WI38 (cell line): ENCODE results near the gene ZDHHC22.
"Not testable (repeated sequence)": the region's sequence is repeated elsewhere in the genome, so short reads cannot be mapped to it uniquely, and the experiment has no call there.

Source experiments
- H3K4me3 ChIP-seq: 2 replicates; pipeline ENCODE4 v1.5.1; 2011; ENCODE audit warnings: low read depth, mild to moderate bottlenecking, control low read depth, low read length
- TF ChIP-seq, protein P1 (sequence below): IDR thresholded peaks from 2 replicates; pipeline ENCODE4 v1.5.1; 2012; ENCODE audit warnings: low read depth, mild to moderate bottlenecking, control low read depth, low read length

ZDHHC22 gene

DNA sequence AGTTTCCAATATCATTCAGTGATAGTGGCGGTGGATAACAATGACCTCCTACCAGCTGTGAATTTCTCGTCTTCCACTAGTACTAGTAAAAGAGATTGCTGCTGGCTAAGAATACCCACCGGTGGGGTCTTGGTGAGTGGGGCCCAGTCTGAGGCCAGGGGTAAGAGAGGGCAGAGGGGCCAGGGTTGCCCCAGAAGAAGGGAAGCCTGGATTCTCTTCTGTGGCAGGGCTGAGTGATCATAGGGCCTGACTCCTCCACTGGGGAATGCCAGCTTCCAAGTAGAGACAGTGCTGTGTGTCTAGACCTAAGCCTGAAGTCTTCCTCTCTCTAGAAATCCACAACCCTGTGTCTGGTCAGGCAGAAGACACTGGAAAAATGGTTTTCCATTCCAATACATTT is 34.3 kb upstream of the ZDHHC22 start:
- no peak overlapping the region for H3K4me3 ChIP-seq
- TF ChIP-seq, protein P1, sequence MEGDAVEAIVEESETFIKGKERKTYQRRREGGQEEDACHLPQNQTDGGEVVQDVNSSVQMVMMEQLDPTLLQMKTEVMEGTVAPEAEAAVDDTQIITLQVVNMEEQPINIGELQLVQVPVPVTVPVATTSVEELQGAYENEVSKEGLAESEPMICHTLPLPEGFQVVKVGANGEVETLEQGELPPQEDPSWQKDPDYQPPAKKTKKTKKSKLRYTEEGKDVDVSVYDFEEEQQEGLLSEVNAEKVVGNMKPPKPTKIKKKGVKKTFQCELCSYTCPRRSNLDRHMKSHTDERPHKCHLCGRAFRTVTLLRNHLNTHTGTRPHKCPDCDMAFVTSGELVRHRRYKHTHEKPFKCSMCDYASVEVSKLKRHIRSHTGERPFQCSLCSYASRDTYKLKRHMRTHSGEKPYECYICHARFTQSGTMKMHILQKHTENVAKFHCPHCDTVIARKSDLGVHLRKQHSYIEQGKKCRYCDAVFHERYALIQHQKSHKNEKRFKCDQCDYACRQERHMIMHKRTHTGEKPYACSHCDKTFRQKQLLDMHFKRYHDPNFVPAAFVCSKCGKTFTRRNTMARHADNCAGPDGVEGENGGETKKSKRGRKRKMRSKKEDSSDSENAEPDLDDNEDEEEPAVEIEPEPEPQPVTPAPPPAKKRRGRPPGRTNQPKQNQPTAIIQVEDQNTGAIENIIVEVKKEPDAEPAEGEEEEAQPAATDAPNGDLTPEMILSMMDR: no peak

DNA sequence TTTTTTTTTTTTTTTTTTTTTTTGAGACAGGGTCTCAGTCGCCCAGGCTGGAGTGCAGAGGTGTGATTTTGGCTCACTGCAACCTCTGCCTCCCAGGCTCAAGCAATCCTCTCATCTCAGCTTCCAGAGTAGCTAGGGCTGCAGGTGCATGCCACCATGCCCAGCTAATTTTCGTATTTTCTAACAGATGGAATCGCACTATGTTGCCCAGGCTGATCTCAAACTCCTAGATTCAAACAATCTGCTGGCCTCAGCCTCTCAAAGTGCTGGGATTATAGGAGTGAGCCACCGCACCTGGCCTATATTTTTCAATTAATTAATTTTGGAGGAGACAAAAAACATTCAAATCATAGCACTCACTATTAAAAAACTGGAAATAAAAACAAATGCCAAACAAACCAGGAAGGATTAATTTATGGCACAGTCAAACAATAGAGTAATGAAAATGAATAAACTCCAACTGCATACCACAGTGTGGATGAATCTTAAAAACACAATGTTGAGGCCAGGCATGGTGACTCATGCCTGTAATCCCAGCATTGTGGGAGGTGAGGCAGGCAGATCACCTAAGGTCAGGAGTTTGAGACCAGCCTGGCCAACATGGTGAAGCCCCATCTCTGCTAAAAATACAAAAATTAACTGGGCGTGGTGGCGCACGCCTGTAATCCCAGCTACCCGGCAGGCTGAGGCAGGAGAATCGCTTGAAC is 32.5 kb upstream of the ZDHHC22 start:
- not testable (repeated sequence) for H3K4me3 ChIP-seq

DNA sequence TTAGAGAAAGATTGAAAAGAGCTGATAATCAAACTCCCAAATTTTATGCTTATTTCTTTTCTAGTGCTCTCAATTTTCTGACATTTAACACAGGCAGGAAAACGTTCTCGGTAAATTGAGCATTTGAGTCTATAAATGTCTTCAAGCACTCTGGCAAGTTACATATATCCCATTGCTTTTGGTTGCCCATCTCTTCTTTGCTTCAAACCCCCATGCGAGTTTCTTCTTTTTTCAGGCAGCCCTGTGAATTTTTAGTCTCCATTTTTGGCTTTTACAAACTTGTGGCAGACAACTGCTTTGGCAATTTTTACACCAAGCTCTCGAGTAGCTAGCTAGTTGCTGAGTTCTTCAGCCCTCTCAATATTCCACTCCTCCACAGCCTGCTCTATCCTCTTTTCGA is 31.3 kb upstream of the ZDHHC22 start:
- H3K4me3 ChIP-seq: no peak overlapping the region
- TF ChIP-seq, protein P1: no peak

DNA sequence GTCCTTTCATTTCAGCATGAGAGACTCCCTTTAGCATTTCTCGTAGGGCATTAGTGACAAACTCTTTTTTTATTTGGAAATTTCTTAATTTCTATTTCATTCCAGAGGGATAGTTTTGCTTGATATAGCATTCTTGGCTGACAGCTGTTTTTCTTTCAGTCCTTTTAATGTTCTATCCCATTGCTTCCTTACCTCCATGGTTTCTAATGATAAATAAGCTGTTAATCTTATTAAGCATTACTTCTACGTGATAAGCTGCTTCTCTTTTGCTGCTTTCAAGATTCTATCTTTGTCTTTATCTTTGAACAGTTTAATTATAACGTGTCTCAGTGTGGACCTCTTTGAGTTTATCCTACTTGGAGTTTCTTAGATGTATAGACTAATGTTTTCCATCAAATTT is 28.5 kb upstream of the ZDHHC22 start:
- no peak overlapping the region for H3K4me3 ChIP-seq
- TF ChIP-seq, protein P1: no peak

DNA sequence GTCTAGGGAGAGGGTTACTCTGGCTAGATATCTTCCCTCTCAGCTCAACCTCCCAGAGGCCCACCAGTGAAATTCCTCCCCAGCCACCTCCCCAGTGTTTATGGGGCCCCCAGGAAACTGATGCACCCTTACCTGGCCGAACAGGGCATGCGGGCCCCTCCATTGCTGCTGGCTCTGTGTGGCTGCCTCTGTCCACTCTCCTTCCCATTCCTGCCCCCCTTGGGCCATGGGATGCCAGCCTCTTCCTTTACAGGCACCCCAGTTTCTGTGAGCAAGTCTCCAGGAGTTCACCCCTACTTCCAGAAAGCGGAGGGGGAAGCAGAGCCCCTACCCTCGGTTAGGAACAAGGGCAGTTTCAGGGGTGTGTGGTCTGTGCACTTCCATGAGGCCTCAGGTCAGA is 19.4 kb upstream of the ZDHHC22 start:
- TF ChIP-seq, protein P1: no peak
- no peak overlapping the region for H3K4me3 ChIP-seq

DNA sequence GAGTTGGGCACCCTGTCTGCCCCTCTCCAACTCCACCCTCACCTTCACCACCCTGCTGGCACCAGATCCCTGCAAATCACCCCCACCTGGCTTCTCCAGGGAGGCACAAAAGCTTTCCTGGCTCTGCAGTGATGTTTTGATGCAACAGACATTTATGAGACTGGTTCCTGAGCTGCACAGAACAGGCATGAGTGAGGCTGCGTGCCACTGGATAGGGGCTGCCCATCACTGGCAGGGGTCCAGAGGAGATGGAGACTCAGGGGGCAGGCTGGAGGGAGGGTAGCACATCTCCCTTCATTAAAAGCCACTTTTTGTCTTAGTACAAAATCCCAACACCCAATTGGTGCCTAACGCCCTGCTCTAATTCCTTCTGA is 17.3 kb upstream of the ZDHHC22 start:
- TF ChIP-seq, protein P1: no peak
- H3K4me3 ChIP-seq: no peak overlapping the region

DNA sequence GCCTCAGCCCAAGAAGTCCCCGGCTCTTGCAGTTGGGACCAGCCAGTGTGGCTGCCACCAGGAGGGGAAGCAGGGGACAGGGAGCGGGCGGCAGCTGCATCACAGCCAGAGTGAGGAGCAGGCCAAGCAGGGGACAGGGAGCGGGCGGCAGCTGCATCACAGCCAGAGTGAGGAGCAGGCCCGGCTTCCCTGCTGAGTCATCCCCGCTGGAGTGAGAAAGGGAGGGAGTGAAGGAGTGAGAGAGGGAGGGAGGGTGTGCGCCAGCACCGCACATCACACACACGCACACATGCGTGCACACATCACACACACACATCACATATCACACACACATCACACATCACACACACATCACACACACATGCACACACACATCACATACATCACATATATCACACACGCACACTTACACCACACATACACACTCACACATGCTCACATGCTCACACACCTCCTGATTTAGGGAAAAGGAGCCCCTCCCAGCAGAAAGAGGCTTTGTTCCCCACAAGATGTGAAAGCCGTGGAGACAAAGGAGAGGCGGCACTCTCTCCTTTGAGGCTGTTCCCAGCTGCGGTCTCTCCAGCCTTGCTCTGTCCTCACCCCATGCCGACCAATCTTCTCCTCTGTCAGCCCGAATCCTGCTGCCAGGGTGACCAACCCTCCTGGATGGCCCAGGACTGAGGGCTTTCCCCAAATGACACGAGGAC is 16.7 kb upstream of the ZDHHC22 start:
- TF ChIP-seq, protein P1: no peak
- no peak overlapping the region for H3K4me3 ChIP-seq
